Coronary artery (tissue), 2 donors: ENCODE data around the gene EHD4.

Experiments used
- DNase-seq: peaks from one replicate; pipeline ENCODE4 v3.0.0-alpha.2; 2017; ENCODE audit warnings: low spot score
- H3K27ac ChIP-seq, 2 donors: fragments of 200-600 bp; sonication (generic); one replicate each; pipeline ENCODE4 v1.5.1; 2016 to 2019
- H3K4me3 ChIP-seq: fragments of 200-600 bp; sonication (generic); 2 replicates; pipeline ENCODE4 v1.5.1; 2016; ENCODE audit warnings: mild to moderate bottlenecking, moderate library complexity
- CTCF ChIP-seq: fragments of 200-600 bp; sonication (generic); IDR thresholded peaks from one replicate; pipeline ENCODE4 v1.5.1; 2019; ENCODE audit warnings: antibody characterized with exemption

Gene EHD4

GRCh38 chr15:41887893-41888292 lies 84.5 kb downstream of the EHD4 start:
- DNase-seq = no peak
- no peak for TF ChIP-seq CTCF
- no peak overlapping the region for H3K4me3 ChIP-seq
- no peak overlapping the region for H3K27ac ChIP-seq

GRCh38 chr15:41887161-41887560 lies 85.2 kb downstream of the EHD4 start:
- no peak for DNase-seq
- Histone ChIP-seq H3K4me3 (no peak overlapping the region), H3K27ac (no peak overlapping the region)
- no peak for TF ChIP-seq CTCF

GRCh38 chr15:41886741-41887140 lies 85.6 kb downstream of the EHD4 start:
- no peak for TF ChIP-seq CTCF
- H3K27ac ChIP-seq = no peak overlapping the region
- DNase-seq = no peak
- H3K4me3 ChIP-seq = no peak overlapping the region

DNA sequence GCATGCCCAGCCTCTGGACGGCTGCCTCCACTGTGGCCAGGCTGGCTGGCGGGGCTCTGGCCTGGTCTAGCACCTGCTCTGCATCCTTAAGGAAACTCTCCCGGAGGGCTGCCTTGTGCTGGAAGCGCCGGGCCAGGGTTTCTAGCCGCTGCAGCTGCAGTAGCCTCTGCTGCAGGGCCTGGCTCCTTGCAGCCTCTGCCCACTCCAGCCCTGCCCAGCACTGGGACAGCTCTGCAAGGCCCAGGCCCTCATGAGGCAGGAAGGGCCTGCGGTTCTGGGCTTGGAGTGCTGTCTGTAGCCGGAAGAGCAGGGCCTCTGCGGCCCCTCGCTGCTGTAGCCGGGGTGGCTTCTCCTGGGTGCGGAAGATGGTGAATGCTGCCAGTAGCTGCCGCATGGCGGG lies 86.5 kb downstream of the EHD4 start:
- no peak for DNase-seq
- TF ChIP-seq CTCF = no peak
- Histone ChIP-seq H3K27ac (no peak overlapping the region), H3K4me3 (no peak overlapping the region)

- DNase-seq = no peak
- TF ChIP-seq CTCF = no peak
- no peak overlapping the region for H3K4me3 ChIP-seq
- H3K27ac ChIP-seq = no peak overlapping the region
These were observed 87.0 kb downstream of the EHD4 start for GRCh38 chr15:41885321-41885720.

- Histone ChIP-seq H3K27ac (no peak overlapping the region), H3K4me3 (no peak overlapping the region)
- no peak for DNase-seq
- no peak for TF ChIP-seq CTCF
These were observed 87.9 kb downstream of the EHD4 start for GRCh38 chr15:41884458-41884857.

- no peak for DNase-seq
- Histone ChIP-seq H3K27ac (no peak overlapping the region), H3K4me3 (no peak overlapping the region)
- no peak for TF ChIP-seq CTCF
These were observed 88.9 kb downstream of the EHD4 start for GRCh38 chr15:41883484-41883825.
